ENCODE results near the gene EIF4EBP3. TPM values are rescaled to one million over a fixed set of nuclear protein-coding genes. Genes with fewer than 3 reads are reported as not detected.

Gene EIF4EBP3
- total RNA-seq, 1 experiment from 2014 or later = 1.7 TPM

GRCh38 chr5:140556438-140556837 lies 9.0 kb downstream of the EIF4EBP3 start:
- DNase-seq (ENCODE audit: extremely low read depth, low read depth) = no peak

- DNase-seq (ENCODE audit: extremely low read depth, low read depth) = peak; percentile 84
Measured at GRCh38 chr5:140557136-140557805, 9.8 kb downstream of the EIF4EBP3 start, which contains the start of gene SRA1. SRA1 (minus strand) TSS chr5:140557473; CDS start chr5:140557452, 21 bp downstream.

GRCh38 chr5:140557965-140558364 lies 10.5 kb downstream of the EIF4EBP3 start:
- DNase-seq (ENCODE audit: extremely low read depth, low read depth) = no peak

- no peak for DNase-seq (ENCODE audit: extremely low read depth, low read depth)
Measured at GRCh38 chr5:140558542-140558941, 11.1 kb downstream of the EIF4EBP3 start.

- no peak for DNase-seq (ENCODE audit: extremely low read depth, low read depth)
Measured at GRCh38 chr5:140560227-140560626, 12.8 kb downstream of the EIF4EBP3 start.

GRCh38 chr5:140561753-140562523 lies 14.5 kb downstream of the EIF4EBP3 start:
- no peak for DNase-seq (ENCODE audit: extremely low read depth, low read depth)

- no peak for DNase-seq (ENCODE audit: extremely low read depth, low read depth)
Measured at GRCh38 chr5:140563596-140563995, 16.1 kb downstream of the EIF4EBP3 start.

GRCh38 chr5:140564196-140565023 lies 16.9 kb downstream of the EIF4EBP3 start, which contains the start of the genes APBB3 and SLC35A4:
APBB3 (minus strand) TSS chr5:140564598; CDS start chr5:140564245, 353 bp downstream.
SLC35A4 (plus strand) TSS chr5:140564828; CDS start chr5:140567170, 2,342 bp downstream.
- peak; percentile 96 for DNase-seq (ENCODE audit: extremely low read depth, low read depth)

- DNase-seq (ENCODE audit: extremely low read depth, low read depth) = no peak
Measured at GRCh38 chr5:140565024-140565779, 17.7 kb downstream of the EIF4EBP3 start.

- no peak for DNase-seq (ENCODE audit: extremely low read depth, low read depth)
Measured at GRCh38 chr5:140565780-140566095, 18.3 kb downstream of the EIF4EBP3 start.

GRCh38 chr5:140566665-140567064 lies 19.2 kb downstream of the EIF4EBP3 start:
- no peak for DNase-seq (ENCODE audit: extremely low read depth, low read depth)

- DNase-seq (ENCODE audit: extremely low read depth, low read depth) = no peak
Measured at GRCh38 chr5:140567136-140567818, 19.8 kb downstream of the EIF4EBP3 start.

- DNase-seq (ENCODE audit: extremely low read depth, low read depth) = no peak
Measured at GRCh38 chr5:140567871-140568270, 20.4 kb downstream of the EIF4EBP3 start.

- no peak for DNase-seq (ENCODE audit: extremely low read depth, low read depth)
Measured at GRCh38 chr5:140568443-140569063, 21.1 kb downstream of the EIF4EBP3 start.

GRCh38 chr5:140569197-140569596 lies 21.7 kb downstream of the EIF4EBP3 start:
- no peak for DNase-seq (ENCODE audit: extremely low read depth, low read depth)

GRCh38 chr5:140570058-140570457 lies 22.6 kb downstream of the EIF4EBP3 start:
- no peak for DNase-seq (ENCODE audit: extremely low read depth, low read depth)

GRCh38 chr5:140570488-140570887 lies 23.0 kb downstream of the EIF4EBP3 start:
- DNase-seq (ENCODE audit: extremely low read depth, low read depth) = no peak

GRCh38 chr5:140571105-140571504 lies 23.6 kb downstream of the EIF4EBP3 start:
- no peak for DNase-seq (ENCODE audit: extremely low read depth, low read depth)

GRCh38 chr5:140573683-140574082 lies 26.2 kb downstream of the EIF4EBP3 start:
- no peak for DNase-seq (ENCODE audit: extremely low read depth, low read depth)

Data from NCI-H460 (cell line).